HS-27A (cell line): Measurements from ENCODE around the gene BLOC1S1.

Experiments
- DNase-seq: peaks from one replicate; pipeline ENCODE4 v3.0.0-alpha.2; 2012; ENCODE audit warnings: low read depth, missing footprints

BLOC1S1 gene

DNA sequence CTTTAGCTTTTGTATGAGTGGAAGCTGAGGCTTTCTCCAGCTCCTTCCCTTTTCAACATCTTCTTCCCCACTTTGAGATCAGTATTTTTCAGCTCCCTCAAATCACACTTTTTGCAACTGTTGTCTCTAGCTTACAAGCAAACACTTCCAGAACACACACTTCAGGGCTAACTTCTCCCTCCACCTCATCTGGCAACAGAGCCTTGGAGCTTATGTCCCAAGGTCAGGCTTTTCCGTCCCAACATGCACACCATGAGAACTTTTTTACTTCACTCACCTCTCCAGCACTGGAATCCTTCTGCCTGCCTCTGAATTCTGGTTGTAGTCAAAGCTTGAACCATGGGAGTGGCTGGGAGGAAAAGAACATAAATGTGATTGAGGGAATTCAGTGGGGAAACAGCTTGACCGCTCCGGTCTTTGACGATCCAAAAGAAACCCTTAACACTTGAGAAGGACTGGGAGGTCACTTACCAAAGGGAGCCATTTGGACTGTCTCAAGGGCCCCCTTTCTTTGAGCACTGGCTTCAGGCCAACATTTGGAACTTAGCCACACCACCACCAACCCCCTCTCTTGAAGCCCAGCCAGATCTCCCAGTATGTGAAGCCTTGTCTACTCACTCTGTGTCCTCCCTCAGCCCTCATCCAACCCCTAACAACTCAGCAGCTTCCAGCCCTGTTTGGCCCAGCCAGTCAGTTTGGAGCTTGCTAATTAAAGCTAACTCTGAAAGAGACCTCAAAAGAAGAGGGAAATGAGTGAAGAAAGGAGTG is 3.9 kb upstream of the BLOC1S1 start:
- DNase-seq: no peak

DNA sequence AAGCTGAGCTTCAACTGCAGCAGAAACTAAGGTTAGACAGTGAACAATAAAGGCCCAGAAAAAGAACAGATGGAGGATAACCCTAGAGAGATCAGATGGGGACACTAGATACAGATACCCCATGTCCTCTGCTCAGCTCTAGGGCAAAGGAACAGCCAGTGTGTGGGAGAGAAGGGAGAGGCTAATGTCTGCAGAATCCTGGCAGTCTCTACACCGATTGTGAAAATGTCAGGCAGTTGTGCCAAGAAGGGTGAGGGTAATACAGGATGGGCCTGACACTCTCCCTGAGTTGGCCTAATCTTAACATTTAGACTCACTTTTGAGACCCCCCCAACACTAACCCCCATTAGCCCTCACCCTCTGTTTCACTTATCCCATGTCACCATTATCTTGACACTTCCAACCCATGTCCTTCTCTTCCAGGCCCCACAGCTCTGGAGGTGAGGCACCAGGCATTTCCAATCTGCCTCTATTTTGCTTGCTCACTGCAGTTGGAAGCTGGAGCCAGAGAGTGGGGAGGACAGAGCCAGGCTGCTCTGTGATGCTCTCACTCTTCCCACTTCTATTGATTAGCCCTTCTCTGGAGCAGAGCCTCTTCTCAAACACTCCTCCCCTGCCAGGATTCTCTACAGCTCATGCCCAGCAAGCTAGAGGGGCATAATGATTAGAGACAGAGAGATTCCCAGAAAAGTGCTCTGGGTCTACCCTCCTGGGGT is 3.0 kb upstream of the BLOC1S1 start:
- no peak for DNase-seq

- no peak for DNase-seq
These were observed 2.1 kb upstream of the BLOC1S1 start for GRCh38 chr12:55713721-55714120.

DNA sequence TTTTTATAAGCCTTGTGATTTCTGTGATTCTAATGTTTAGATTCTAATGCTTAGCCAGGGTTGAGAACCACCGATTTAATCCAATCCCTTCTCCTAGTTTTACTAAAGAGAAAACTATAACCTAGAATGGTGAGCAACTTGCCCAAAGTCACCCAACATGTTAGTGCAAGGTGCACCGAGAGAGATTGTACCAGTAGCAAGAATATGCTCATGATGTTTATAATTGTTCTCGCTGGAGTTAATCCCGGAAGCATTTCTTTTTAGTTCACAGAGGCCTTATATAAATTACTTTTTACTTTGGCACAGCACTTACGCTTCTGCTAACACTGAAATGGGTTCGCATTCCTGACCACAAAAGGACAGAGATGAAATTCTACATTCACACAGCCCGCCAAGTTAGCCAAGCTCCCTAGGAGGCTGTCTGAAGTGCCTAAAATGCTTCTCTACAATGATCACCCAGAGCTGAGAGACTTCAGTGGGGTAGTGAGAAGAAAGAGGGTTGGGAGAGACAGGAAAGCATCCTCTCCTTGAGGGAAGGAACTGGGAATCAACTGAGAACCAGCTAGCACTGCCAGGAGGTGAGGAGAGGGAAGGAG is 579 bp upstream of the BLOC1S1 start:
- DNase-seq: no peak

- no peak for DNase-seq
These were observed 724 bp downstream of the BLOC1S1 start for GRCh38 chr12:55716582-55716957.

- no peak for DNase-seq
These were observed 1.5 kb downstream of the BLOC1S1 start for GRCh38 chr12:55717011-55718007.

GRCh38 chr12:55718015-55718414 is 2.2 kb downstream of the BLOC1S1 start:
- DNase-seq: no peak

DNA sequence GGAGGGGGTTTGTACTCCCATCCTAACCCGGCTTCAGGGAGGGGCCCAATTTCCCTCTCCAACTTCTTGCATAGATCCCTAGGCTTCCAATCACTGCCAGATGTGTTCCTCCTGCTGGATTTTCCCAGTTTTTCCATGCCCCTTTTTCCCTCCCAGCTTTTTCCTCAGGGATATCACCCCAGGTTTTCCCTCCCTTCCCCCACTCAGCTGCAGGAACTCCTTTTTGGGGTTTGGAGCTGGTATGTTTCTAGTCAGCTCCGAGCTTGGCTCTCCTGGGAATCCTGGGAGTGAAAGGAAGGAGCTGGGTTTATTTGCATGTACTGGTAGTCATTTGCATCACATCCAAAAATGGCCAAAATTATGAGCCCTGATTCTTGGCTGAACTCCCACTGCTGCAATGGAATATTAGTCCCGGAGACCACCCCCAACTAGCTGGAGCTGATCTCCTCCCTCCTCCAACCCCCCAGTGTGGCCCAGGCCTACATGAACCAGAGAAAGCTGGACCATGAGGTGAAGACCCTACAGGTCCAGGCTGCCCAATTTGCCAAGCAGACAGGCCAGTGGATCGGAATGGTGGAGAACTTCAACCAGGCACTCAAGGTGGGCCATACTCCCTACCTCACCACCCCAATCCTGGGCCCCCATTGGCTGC is 2.9 kb downstream of the BLOC1S1 start:
- DNase-seq: no peak

GRCh38 chr12:55719371-55719770 is 3.5 kb downstream of the BLOC1S1 start:
- DNase-seq: no peak

GRCh38 chr12:55720071-55720564 is 4.3 kb downstream of the BLOC1S1 start, which contains the start of gene RDH5:
Gene RDH5, plus strand, starts transcription at chr12:55720393. Its CDS starts 792 bp downstream, at chr12:55721185.
- DNase-seq: no peak

GRCh38 chr12:55720894-55721444 is 5.1 kb downstream of the BLOC1S1 start:
- peak; percentile 87 for DNase-seq

GRCh38 chr12:55721601-55722213 is 5.9 kb downstream of the BLOC1S1 start:
- no peak for DNase-seq

DNA sequence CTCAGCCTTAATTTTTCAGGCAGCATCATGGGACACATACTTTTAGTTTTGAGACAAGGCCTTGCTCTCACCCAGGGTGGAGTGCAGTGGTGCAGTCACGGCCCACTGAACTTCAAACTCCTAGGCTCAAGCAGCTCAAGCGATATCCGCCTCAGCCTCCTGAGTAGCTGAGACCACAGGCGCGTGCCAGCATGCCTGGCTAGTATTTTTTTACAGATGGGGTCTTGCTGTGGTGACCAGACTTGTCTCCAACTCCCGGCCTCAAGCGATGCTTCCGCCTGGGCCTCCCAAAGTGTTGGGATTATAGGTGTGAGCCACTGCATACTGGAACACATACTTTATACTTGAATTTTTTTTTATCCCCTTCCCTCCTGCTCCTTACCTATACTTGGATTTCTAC is 7.1 kb downstream of the BLOC1S1 start:
- DNase-seq: no peak

GRCh38 chr12:55723516-55724225 is 7.8 kb downstream of the BLOC1S1 start:
- no peak for DNase-seq

- DNase-seq: no peak
These were observed 8.5 kb downstream of the BLOC1S1 start for GRCh38 chr12:55724226-55724939.

GRCh38 chr12:55724940-55725309 is 9.1 kb downstream of the BLOC1S1 start:
- no peak for DNase-seq

DNA sequence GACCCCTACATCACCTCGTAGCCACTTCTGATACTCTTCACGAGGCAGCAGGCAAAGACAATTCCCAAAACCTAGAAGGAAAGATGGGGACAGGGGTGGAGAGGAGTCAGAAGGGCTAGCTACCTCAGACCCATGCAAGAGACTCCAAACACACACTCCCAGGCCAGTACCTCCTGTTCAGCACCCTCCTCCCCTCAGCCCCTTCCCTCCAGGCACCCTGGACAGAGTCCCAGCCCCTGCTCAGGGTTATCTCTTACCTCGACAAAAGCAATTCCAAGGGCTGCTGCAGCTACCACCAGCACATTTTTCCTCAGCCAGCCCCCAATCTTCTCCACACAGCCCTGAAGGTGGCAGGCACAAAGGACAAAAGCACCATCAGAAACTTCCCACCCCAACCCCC is 9.7 kb downstream of the BLOC1S1 start:
- no peak for DNase-seq

DNA sequence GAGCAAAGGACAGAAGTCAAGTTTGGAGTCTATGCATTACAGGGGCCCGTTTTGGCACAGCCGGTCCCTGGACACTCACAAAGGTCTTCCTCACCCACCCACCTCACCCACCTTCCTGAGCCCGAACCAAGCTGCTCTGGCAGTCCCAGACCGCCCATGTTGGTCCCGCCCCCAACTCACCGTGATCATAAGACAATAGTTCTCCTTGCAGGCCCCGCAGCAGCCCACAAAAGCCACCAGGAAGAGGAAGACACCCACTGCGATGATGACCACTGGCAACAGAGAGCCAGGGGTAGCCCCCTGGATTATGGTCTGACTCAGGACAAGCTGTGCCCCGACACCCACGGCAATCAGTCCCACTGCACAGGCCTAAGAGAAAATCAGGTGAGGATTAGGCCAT is 11.1 kb downstream of the BLOC1S1 start:
- DNase-seq: no peak

GRCh38 chr12:55727643-55728185 is 11.9 kb downstream of the BLOC1S1 start:
- DNase-seq: no peak
